HCT116 (cell line): Measurements from ENCODE around the gene WNK2. TPM values are rescaled to one million over a fixed set of nuclear protein-coding genes. Genes with fewer than 3 reads are reported as not detected.

Experiments
- ATAC-seq: fragments of 200-7000 bp; cut with Tn5 transposase; 2 replicates; pipeline ENCODE4 v1.9.1; 2020; ENCODE audit warnings: mild to moderate bottlenecking, moderate library complexity
- BruUV-seq: library from RNA; stranded (reverse); fragments of 400-500 nt; replicated peaks from 2 replicates; lab custom pipeline; 2021; lab: Mats Ljungman, UMichigan
- CTCF ChIA-PET: fragments of 300-600 bp; sonication (Branson Sonifier 250); formaldehyde crosslinking; loops from one replicate; lab custom pipeline; 2021; ENCODE audit warnings: antibody characterized with exemption; lab: Charles Lee
- POLR2A ChIA-PET: fragments of 300-600, 350-600 bp; sonication (Branson Sonifier 250); formaldehyde crosslinking; loops from one replicate; lab custom pipeline; 2021; ENCODE audit warnings: antibody characterized with exemption; lab: Charles Lee
- RAD21 ChIA-PET, 2 experiments: fragments of 300-600 bp; sonication (Branson Sonifier 250); formaldehyde crosslinking; loops; one replicate each; lab custom pipeline; 2023; ENCODE audit warnings: low total read pairs in 2 of 2; ENCODE audit not compliant: uncharacterized antibody in 2 of 2, unreplicated experiment in 2 of 2, low non-redundant PET in 1 of 2; lab: Charles Lee
- DNase-seq: peaks from one replicate; pipeline ENCODE4 v3.0.0-alpha.2; 2010; ENCODE audit warnings: low read depth, low spot score
- H2AFZ ChIP-seq: fragments of 200-600 bp; shearing (Covaris generic), sonication (generic); 2 replicates; pipeline ENCODE4 v1.6.1; 2017; ENCODE audit warnings: low read depth, mixed run types, mixed read lengths, antibody characterized with exemption, low read length; ENCODE audit not compliant: poor library complexity, severe bottlenecking
- H3K27ac ChIP-seq: 2 replicates; pipeline ENCODE4 v1.5.1; 2012; ENCODE audit warnings: low read depth, low read length
- H3K27me3 ChIP-seq: fragments of 200-600 bp; sonication (generic); 2 replicates; pipeline ENCODE4 v1.6.1; 2016; ENCODE audit warnings: mixed run types, low read length, mixed read lengths; ENCODE audit not compliant: insufficient read depth
- H3K36me3 ChIP-seq, 2 experiments: fragments of 200-500 bp in 1 of 2; fragments of 200-600 bp in 1 of 2; sonication (Bioruptor generic) in 1 of 2; sonication (generic) in 1 of 2; 2 replicates each; pipeline versions ENCODE4 v1.5.1 to v1.6.1; 2014 to 2016; ENCODE audit warnings: low read length in 2 of 2, inconsistent platforms in 1 of 2, mixed read lengths in 1 of 2, mixed run types in 1 of 2; ENCODE audit not compliant: insufficient read depth in 2 of 2, control insufficient read depth in 1 of 2
- H3K4me1 ChIP-seq, 2 experiments: fragments of 200-600 bp in 1 of 2; sonication (generic) in 1 of 2; 2 replicates each; pipeline versions ENCODE4 v1.5.1 to v1.6.1; 2012 to 2017; ENCODE audit warnings: low read length in 2 of 2, inconsistent platforms in 1 of 2, mild to moderate bottlenecking in 1 of 2, mixed read lengths in 1 of 2, mixed run types in 1 of 2, moderate library complexity in 1 of 2; ENCODE audit not compliant: insufficient read depth in 2 of 2, control insufficient read depth in 1 of 2
- H3K4me2 ChIP-seq: fragments of 200-600 bp; sonication (generic); 2 replicates; pipeline ENCODE4 v1.6.1; 2017; ENCODE audit warnings: mixed run types, low read length, mixed read lengths
- H3K4me3 ChIP-seq, 2 experiments: fragments of 200-600 bp in 1 of 2; sonication (generic) in 1 of 2; replicated peaks in 1 of 2; 2 replicates each; pipeline ENCODE4 v1.5.1; 2011 to 2016; ENCODE audit warnings: low read length in 2 of 2, control low read depth in 1 of 2, low read depth in 1 of 2, mild to moderate bottlenecking in 1 of 2, mixed read lengths in 1 of 2, mixed run types in 1 of 2
- H3K79me2 ChIP-seq: fragments of 200-600 bp; sonication (generic); 2 replicates; pipeline ENCODE4 v1.6.1; 2017; ENCODE audit warnings: mild to moderate bottlenecking, mixed run types, low read length, moderate library complexity, mixed read lengths; ENCODE audit not compliant: insufficient read depth
- H3K9ac ChIP-seq: fragments of 200-600 bp; sonication (generic); 2 replicates; pipeline ENCODE4 v1.6.1; 2016; ENCODE audit warnings: low read length, mixed read lengths
- H3K9me2 ChIP-seq: fragments of 200-600 bp; sonication (generic), shearing (Covaris generic); 2 replicates; pipeline ENCODE4 v1.6.1; 2017; ENCODE audit warnings: mixed run types, mild to moderate bottlenecking, moderate library complexity; ENCODE audit not compliant: insufficient read depth
- H3K9me3 ChIP-seq, 2 experiments: fragments of 200-500 bp in 1 of 2; fragments of 200-600 bp in 1 of 2; sonication (Bioruptor generic) in 1 of 2; sonication (generic) in 1 of 2; 2 replicates each; pipeline ENCODE4 v1.6.1; 2014 to 2017; ENCODE audit warnings: low read length in 2 of 2, mixed read lengths in 2 of 2, inconsistent platforms in 1 of 2, low read depth in 1 of 2, mild to moderate bottlenecking in 1 of 2, mixed run types in 1 of 2, moderate library complexity in 1 of 2; ENCODE audit not compliant: control insufficient read depth in 1 of 2, insufficient read depth in 1 of 2
- H4K20me1 ChIP-seq: fragments of 200-600 bp; sonication (generic), shearing (Covaris generic); 2 replicates; pipeline ENCODE4 v1.6.1; 2017; ENCODE audit warnings: mixed run types, mild to moderate bottlenecking, moderate library complexity; ENCODE audit not compliant: insufficient read depth
- CBX3 ChIP-seq: IDR thresholded peaks from 2 replicates; pipeline ENCODE4 v1.6.1; 2012; ENCODE audit warnings: low read depth
- FOSL1 ChIP-seq: IDR thresholded peaks from 2 replicates; pipeline ENCODE4 v1.6.1; 2012; ENCODE audit warnings: low read depth
- JUND ChIP-seq: IDR thresholded peaks from 2 replicates; pipeline ENCODE4 v1.6.1; 2012
- POLR2AphosphoS5 ChIP-seq: IDR thresholded peaks from 2 replicates; pipeline ENCODE4 v1.6.1; 2011; ENCODE audit warnings: mild to moderate bottlenecking, low read depth, low read length, moderate library complexity
- RAD21 ChIP-seq: IDR thresholded peaks from 2 replicates; pipeline ENCODE4 v1.6.1; 2012; ENCODE audit warnings: low read depth, mild to moderate bottlenecking
- SIN3A ChIP-seq: IDR thresholded peaks from 2 replicates; pipeline ENCODE4 v1.6.1; 2012; ENCODE audit warnings: low read depth
- YY1 ChIP-seq: IDR thresholded peaks from 2 replicates; pipeline ENCODE4 v1.6.1; 2011; ENCODE audit warnings: low read length, low read depth, moderate library complexity, mild to moderate bottlenecking; ENCODE audit not compliant: insufficient replicate concordance; ENCODE audit errors: extremely low read depth
- ZNF274 ChIP-seq: fragments of 200-500 bp; sonication (Bioruptor generic); IDR thresholded peaks from 2 replicates; pipeline ENCODE4 v1.6.1; 2014; ENCODE audit warnings: mild to moderate bottlenecking, low read depth, low read length, inconsistent platforms
- intact Hi-C: fragments of 100-400 bp; cut with micrococcal nuclease; formaldehyde crosslinking; loops from 2 replicates; pipeline ENCODE4 v1.10.0; 2022
- total RNA-seq: library from RNA; stranded (reverse); gene quantifications from one replicate; pipeline ENCODE4 v1.2.1, GENCODE V29; 2021; ENCODE audit not compliant: unreplicated experiment
- TF ChIP-seq, protein P1 (sequence below): IDR thresholded peaks from 2 replicates; pipeline ENCODE4 v1.6.1; 2012
- TF ChIP-seq, protein P2 (sequence below): IDR thresholded peaks from 2 replicates; pipeline ENCODE4 v1.6.1; 2011; ENCODE audit warnings: mild to moderate bottlenecking, low read length, moderate library complexity; ENCODE audit not compliant: insufficient replicate concordance; ENCODE audit errors: extremely low read depth
- TF ChIP-seq, protein P3 (sequence below): IDR thresholded peaks from 2 replicates; pipeline ENCODE4 v1.6.1; 2012; ENCODE audit warnings: low read depth

The WNK2 gene
- total RNA-seq, 1 experiment from 2014 or later = 24.4 TPM

DNA sequence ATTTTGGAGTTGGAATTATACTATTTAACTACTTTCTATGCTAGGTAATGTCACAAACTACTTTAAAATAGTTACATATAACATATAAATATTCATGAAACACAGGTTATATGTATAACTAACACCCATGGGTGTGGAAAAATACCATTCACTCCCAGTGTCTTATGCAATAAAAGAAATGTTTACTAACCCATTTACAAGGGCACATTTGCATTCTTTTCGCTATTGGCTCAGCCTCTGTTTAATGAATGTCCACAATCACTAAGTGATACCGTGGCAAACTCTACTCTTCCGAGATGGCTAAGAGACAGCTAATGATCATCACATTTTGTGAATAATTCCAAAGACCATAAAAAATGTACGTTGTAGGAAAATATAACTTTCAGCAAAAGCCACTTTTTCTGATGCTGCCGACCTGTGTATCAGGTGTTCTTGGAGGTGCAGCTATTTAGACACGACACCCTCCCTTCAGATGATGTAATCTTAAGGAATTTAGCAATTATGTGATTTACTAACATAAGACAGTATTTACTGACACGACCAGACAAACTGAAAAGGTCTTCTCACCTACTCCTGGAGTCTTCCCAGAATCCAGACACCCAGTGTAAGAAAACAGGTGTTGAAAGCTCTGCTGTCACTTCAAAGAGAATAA lies 145.8 kb downstream of the WNK2 start:
- no TSS peak for BruUV-seq
- Histone ChIP-seq H3K27me3 (no peaks in the 10 kb centered on the region), H3K79me2 (no peaks in the 10 kb centered on the region), H3K9me3 (no peaks in the 10 kb centered on the region), H3K4me2 (no peak overlapping the region), H3K9ac (no peak overlapping the region), H2AFZ (no peak overlapping the region), H3K4me1 (no peaks in the 10 kb centered on the region), H3K27ac (no peak overlapping the region), H4K20me1 (no peaks in the 10 kb centered on the region), H3K9me2 (no peaks in the 10 kb centered on the region), H3K36me3 (no peaks in the 10 kb centered on the region), H3K4me3 (no peak overlapping the region)
- POLR2A ChIA-PET = no interaction called here
- TF ChIP-seq, protein P1, sequence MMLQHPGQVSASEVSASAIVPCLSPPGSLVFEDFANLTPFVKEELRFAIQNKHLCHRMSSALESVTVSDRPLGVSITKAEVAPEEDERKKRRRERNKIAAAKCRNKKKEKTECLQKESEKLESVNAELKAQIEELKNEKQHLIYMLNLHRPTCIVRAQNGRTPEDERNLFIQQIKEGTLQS = no peak
- TF ChIP-seq POLR2AphosphoS5 = no peak
- TF ChIP-seq FOSL1 = no peak
- no peak for TF ChIP-seq YY1
- TF ChIP-seq, protein P2, sequence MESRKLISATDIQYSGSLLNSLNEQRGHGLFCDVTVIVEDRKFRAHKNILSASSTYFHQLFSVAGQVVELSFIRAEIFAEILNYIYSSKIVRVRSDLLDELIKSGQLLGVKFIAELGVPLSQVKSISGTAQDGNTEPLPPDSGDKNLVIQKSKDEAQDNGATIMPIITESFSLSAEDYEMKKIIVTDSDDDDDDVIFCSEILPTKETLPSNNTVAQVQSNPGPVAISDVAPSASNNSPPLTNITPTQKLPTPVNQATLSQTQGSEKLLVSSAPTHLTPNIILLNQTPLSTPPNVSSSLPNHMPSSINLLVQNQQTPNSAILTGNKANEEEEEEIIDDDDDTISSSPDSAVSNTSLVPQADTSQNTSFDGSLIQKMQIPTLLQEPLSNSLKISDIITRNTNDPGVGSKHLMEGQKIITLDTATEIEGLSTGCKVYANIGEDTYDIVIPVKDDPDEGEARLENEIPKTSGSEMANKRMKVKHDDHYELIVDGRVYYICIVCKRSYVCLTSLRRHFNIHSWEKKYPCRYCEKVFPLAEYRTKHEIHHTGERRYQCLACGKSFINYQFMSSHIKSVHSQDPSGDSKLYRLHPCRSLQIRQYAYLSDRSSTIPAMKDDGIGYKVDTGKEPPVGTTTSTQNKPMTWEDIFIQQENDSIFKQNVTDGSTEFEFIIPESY = no peak
- RAD21 ChIA-PET = no interaction called here
- ATAC-seq (no peak), DNase-seq (no peak)
- CTCF ChIA-PET = interaction anchor here (1.1 kb wide), 1 partner anchor 18 kb away, joined by 4 read pairs; no protein-coding TSS in a partner anchor
- intact Hi-C loops = no loop called here

DNA sequence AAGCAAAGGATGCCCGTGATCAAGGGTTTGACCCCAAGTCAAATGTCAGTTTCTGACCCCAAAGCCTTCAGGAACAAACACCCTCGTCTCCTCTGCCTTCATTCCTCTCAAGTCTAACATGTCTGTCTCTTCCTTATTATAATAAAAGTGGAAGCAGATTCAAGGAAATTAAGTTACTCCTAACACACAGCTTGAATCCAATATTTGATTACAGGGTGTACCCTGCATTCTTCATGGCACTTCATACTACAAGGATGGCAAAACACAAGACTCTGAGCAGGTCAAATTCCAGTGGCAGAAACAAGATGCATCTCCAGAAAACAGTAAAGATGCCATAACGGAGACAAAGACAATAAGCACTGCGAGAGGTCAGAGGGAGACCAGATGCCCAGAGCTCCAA lies 148.4 kb downstream of the WNK2 start:
- H3K9me2 ChIP-seq = no peaks in the 10 kb centered on the region
- no TSS peak for BruUV-seq
- POLR2A ChIA-PET = no interaction called here
- no peaks in the 10 kb centered on the region for H3K9me3 ChIP-seq
- H3K4me3 ChIP-seq = no peak overlapping the region
- RAD21 ChIA-PET = no interaction called here
- H2AFZ ChIP-seq = no peak overlapping the region
- no peaks in the 10 kb centered on the region for H3K36me3 ChIP-seq
- no peak overlapping the region for H3K4me2 ChIP-seq
- DNase-seq (no peak), ATAC-seq (no peak)
- no peak overlapping the region for H3K27ac ChIP-seq
- H3K79me2 ChIP-seq = no peaks in the 10 kb centered on the region
- no peaks in the 10 kb centered on the region for H3K27me3 ChIP-seq
- intact Hi-C loops = no loop called here
- no peaks in the 10 kb centered on the region for H3K4me1 ChIP-seq
- H3K9ac ChIP-seq = no peak overlapping the region
- H4K20me1 ChIP-seq = no peaks in the 10 kb centered on the region
- CTCF ChIA-PET = no interaction called here
- TF ChIP-seq JUND (no peak), SIN3A (no peak), POLR2AphosphoS5 (no peak), ZNF274 (no peak), CBX3 (no peak), RAD21 (no peak)
- TF ChIP-seq, protein P3, sequence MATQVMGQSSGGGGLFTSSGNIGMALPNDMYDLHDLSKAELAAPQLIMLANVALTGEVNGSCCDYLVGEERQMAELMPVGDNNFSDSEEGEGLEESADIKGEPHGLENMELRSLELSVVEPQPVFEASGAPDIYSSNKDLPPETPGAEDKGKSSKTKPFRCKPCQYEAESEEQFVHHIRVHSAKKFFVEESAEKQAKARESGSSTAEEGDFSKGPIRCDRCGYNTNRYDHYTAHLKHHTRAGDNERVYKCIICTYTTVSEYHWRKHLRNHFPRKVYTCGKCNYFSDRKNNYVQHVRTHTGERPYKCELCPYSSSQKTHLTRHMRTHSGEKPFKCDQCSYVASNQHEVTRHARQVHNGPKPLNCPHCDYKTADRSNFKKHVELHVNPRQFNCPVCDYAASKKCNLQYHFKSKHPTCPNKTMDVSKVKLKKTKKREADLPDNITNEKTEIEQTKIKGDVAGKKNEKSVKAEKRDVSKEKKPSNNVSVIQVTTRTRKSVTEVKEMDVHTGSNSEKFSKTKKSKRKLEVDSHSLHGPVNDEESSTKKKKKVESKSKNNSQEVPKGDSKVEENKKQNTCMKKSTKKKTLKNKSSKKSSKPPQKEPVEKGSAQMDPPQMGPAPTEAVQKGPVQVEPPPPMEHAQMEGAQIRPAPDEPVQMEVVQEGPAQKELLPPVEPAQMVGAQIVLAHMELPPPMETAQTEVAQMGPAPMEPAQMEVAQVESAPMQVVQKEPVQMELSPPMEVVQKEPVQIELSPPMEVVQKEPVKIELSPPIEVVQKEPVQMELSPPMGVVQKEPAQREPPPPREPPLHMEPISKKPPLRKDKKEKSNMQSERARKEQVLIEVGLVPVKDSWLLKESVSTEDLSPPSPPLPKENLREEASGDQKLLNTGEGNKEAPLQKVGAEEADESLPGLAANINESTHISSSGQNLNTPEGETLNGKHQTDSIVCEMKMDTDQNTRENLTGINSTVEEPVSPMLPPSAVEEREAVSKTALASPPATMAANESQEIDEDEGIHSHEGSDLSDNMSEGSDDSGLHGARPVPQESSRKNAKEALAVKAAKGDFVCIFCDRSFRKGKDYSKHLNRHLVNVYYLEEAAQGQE = no peak
- TF ChIP-seq, protein P2 = no peak
